Right forelimb (tissue), 1 donor: Measurements from ENCODE around the gene MXD4.
"Not testable (repeated sequence)": the region's sequence is repeated elsewhere in the genome, so short reads cannot be mapped to it uniquely, and the experiment has no call there.

Experiments
- DNase-seq: peaks from one replicate; pipeline ENCODE4 v3.0.0-alpha.2; 2018

MXD4 gene

GRCh38 chr4:2250357-2251072, 11.4 kb downstream of the MXD4 start:
- DNase-seq: no peak

GRCh38 chr4:2249526-2250356, 12.2 kb downstream of the MXD4 start:
- DNase-seq: no peak

DNA sequence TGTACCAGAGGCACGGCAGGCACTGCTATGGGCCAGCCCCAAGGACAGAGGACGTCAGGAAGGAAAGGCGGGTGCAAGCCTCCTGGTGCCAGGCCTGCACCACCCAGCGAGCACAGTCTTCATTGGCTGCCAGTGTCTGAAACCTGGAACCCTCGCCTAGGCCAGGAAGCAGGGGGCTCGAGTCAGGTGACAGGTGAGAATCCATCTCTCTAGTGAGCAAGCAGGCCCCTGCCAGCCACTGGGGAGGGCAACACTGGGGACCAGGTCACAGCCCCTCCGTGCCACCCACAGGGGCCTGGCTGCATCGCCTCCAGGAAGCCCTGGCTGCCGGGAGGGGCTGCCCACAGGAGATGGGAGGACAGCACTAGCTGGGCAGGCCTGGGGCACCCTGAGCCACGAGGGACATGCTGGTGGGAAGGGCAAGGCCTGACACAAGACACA, 13.1 kb downstream of the MXD4 start:
- DNase-seq: no peak

DNA sequence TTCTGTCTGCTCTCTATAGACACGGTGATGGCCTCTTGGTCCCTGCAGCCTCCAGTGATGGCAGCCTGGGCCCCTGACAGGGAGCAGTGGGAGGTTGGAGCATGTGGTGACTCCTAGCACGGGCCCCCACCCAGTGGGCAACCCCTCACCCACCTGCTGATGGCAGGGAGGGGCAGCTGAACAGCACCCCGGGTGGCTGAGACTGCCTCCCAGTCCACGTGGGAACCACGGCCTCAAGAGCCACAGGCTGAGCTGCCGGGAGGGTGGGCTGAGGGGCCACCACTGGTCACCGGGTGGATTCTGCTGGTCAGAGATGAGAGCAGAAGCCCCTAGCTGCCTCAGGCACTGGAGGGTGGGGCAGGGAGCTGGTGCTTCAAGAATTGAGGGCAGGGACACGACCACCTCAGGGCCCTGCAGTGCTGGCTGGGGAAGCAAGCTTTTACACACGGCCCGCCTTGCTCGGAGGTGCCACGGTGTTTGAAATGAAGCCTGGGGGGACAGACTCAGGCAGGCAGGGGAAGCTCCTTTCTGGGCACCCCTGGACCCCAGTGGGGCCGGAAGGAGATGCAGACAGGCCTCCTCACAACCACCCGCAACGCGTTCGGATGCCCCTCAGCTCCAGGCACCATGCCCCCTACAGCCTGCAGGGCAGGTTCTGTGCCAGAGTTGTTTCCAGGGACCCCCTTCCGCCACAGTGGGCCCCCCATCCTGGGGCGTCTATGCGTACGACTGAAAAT, 13.7 kb downstream of the MXD4 start:
- no peak for DNase-seq

DNA sequence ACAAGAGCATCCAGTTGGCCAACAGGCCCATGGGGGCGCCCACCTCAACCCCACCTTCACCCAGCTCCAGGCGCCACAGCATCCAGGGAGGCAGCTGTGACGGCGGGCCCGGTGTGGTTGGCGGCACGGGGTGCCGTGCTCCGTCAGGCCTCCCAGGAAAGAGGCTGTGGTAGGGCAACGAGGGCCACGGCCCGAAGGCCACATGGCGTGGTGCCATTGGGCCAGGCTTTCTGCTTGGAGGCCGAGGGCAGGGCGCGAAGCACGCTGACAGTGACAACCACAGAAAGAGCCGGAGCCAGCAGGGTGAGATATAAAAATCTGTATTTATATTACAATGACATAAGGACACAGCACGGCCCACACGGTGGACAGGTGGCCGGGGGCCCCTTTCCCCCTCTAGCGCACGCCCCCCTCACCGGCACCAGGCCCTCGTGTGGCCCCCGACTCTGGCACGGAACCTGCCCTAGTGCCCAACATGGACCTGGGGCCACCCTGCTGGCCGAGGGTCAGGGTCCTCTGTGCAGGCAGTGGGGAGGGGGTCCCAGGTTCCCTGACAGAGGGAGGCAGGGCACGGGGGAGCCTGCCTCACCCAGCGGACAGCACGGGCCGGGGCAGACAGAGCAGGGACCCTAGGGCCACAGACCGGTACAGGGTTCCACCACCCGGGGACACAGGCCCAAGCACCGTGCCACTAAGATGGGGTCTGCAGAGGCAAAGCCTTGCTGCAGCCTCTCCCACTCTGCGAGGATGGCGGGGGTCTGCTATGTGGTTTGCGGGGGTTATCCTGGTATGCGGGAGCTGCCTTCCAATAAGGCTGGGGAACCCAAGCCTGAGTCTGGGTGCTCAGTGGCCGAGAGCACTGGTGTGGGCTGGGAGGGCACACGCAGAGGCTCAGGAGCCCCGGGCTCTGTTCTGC, 14.5 kb downstream of the MXD4 start:
- DNase-seq: peak; percentile 41

DNA sequence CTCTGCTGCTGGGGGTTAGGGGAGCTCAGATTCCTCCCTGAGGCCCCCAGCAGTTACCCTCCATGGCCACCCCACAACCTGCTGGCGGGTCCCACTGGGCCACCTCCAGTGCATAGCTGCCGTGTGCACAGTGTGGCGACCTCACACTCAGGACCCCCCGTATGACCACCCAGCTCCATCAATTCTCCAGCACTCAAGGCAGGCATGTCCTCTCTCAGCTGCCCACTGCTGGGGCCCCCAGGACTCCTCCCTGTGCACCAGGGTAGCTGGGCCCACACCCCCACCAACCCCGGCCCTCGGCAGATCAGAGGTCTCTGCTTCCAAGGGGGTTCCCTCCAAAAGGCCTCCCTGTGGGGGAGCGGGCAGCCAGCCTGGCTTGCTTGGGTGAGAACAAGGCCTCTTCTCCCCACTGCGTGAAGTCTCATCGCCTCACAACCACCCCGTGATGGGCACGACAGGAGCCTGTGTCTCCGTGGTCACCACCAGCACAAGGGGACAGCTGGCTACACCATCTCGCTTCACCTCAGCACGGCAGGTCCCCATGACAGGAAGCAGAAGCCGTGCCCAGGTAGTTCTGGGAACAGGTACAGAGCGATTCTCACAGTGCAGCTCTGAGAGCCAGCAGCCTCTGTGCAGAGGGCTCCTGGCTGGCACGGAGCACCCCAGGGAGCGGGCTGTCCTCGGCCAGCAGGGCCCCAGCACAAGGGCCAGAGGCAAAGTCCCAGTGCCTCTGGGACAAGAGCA, 15.4 kb downstream of the MXD4 start:
- DNase-seq: peak; percentile 37

DNA sequence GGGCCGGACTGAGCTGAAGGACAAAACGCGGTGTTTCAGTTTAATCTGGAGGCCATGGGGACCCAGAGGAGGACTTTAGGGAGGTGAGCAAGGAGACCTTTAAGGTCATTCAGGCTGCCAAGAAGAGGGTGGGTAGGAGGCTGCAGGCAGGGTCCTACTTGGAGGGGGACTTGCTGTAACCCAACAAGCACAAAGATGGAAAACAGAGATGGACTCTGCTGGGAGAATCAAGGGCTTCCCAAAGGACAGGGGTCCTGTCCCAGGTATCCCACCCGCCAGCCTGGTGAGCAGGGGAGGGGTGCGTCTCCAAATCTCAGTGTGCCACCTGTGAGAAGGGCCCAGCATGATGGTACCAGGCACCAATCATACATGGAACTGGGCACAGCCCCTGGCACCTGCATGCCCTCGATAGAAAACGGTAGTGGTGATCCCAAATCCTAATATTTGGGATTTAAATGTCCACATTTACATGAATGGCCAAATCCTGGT, 16.1 kb downstream of the MXD4 start:
- DNase-seq: no peak

DNA sequence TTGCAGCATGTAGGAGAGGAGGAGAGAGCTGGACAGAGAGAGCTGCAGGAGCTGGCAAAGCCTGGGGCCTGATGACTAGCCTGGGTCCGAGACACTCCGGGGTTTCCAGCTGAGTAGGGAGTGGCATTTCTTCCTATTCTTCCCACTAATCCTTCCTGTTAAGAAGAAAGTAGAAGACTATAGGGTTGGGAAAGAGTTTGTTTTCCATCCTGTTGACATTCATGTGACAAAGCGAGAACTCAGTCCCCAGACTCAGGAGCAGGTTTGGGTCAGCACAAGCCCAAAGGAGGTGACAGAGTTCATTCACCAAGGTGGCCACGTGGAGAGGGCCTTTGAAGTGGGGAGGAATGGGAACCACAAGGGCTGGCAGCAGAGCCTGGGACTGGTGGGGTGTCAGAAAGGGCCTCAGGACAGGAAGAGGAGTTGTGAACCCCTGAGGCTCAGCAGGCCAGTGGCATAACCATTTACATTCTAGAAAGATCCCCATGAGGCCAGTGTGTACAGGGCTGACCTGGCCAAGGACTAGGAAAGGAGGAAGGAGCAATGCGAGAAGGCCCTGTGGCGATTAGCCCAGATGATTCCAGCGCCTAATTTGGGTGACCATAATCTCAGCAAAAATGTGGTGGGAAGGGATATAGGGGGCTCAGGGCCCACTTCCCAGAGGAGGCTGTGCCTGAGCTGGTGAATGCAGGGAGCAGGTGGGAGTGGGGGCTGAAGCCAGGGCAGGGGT, 16.7 kb downstream of the MXD4 start:
- peak; percentile 40 for DNase-seq

- DNase-seq: peak; percentile 60
These were observed 18.1 kb downstream of the MXD4 start for GRCh38 chr4:2243681-2244380.

GRCh38 chr4:2241410-2242353, 20.2 kb downstream of the MXD4 start, which contains the start of the genes HAUS3 and POLN:
Gene HAUS3 (minus strand): TSS chr4:2242121. CDS start chr4:2240946, 1,175 bp downstream.
Gene POLN (minus strand): TSS chr4:2242121. CDS start chr4:2229231, 12,890 bp downstream.
- DNase-seq: peak; percentile 99

- DNase-seq: no peak
These were observed 20.9 kb downstream of the MXD4 start for GRCh38 chr4:2241003-2241402.

DNA sequence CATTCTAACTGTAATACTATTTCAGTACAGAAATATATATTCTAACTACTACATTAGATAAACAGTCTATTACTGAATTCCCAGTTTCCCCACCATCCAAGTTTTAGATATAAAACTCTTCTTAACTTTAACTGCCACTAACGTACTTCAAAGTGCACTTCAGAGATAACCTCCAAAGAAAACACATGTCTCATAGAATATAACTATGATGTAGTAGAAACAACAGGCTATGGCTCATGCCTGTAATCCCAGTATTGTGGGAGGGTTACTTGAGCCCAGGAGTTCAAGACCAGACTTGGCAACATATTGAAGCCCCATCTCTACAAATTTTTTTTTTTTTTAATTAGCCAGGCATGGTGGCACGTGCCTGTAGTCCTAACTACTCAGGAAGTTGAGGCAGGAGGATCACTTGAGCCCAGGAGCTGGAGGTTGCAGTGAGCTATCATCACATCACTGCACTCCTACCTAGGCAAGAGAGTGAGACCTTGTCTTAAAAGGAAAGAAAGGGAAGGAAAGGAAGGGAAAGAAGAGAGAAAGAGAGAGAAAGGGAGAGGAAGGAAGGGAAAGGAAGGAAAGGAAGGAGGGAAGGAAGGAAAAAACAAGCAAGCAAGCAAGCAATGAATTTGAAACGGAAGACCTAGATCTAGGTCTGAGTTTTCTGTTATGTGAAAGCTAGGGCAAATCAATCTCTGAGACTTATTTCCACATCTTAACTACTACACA, 24.8 kb downstream of the MXD4 start:
- no peak for DNase-seq

GRCh38 chr4:2231082-2231481, 30.8 kb downstream of the MXD4 start:
- no peak for DNase-seq

DNA sequence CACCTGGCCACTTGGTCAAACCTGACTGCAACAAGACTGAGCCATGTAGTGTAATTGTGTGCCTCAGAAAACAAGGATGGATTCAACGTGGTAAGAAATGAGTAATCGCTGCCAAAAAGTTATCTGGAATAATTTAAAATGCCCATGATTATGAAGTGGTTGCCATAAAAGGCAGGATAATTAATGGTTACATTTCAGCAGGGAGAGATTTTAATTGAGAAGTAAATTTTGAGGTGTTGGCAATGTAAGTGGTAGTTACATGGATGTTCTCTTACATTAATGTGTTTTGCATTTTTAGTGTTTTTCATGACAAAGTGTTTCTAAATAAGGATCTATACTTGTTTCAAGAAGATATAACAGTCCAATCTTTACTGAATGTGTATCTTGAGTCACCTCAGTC, 35.6 kb downstream of the MXD4 start:
- no peak for DNase-seq

GRCh38 chr4:2222838-2223237, 39.1 kb downstream of the MXD4 start:
- no peak for DNase-seq

- DNase-seq: not testable (repeated sequence)
These were observed 40.5 kb downstream of the MXD4 start for GRCh38 chr4:2221378-2221777.

DNA sequence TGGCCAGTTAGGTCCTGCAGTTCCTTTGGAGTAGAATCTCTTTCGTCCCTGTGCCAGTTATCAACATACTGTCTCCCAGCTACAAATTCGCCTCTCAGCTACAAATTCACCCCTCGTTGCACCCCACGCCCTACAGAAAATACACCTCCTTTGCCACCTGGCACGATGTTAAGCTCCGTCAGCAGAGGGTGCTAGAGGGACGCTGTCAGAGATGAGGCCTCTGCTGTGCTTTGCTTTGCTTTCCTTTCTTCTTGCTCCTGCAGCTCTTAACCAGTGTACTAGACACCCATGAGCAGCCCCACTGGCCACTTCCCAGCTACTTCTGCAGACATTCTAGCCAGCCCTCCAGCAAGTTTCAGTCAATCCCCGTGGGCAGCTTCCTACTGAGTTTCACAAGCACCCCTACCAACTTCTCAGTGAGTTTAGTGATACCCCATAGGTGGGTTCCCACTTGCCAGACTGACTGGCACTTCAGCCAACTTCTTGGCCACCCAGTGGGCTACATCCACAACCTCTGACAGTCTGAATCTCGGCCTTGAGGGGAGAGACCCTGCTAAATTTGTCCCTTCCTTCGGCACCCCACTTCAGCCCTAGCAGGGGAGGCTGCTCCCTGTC, 41.8 kb downstream of the MXD4 start:
- peak; percentile 81 for DNase-seq
